GM10266 (cell line): ENCODE data around the gene MAPKAP1.

Experiments
- DNase-seq: peaks from one replicate; pipeline ENCODE4 v3.0.0; 2012; ENCODE audit errors: extremely low spot score
- TF ChIP-seq, protein P1 (sequence below): IDR thresholded peaks from 2 replicates; pipeline ENCODE4 v1.5.1; 2012; ENCODE audit warnings: mild to moderate bottlenecking, low read depth; ENCODE audit not compliant: control insufficient read depth, insufficient read depth; ENCODE audit errors: missing control alignments

Gene MAPKAP1

DNA sequence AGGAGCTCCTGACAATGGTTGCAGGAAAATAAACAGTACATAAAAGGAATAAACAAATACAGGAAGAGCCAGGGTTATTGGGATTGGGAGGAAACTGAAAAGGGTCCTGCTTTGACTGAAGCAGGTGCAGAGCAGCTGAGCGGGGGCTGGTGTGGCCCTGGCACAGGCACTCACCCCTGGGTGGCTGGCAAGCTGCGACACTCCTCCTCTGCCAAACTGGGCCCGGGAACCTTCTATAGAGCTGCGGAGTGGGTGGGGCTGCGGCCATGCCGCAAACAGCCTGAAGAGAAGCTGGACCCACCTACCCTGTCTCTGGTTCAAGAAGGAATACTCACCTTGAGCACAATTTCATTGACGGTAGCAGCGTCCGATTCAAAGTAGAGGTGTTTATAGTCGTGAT, 262.8 kb downstream of the MAPKAP1 start:
- TF ChIP-seq, protein P1, sequence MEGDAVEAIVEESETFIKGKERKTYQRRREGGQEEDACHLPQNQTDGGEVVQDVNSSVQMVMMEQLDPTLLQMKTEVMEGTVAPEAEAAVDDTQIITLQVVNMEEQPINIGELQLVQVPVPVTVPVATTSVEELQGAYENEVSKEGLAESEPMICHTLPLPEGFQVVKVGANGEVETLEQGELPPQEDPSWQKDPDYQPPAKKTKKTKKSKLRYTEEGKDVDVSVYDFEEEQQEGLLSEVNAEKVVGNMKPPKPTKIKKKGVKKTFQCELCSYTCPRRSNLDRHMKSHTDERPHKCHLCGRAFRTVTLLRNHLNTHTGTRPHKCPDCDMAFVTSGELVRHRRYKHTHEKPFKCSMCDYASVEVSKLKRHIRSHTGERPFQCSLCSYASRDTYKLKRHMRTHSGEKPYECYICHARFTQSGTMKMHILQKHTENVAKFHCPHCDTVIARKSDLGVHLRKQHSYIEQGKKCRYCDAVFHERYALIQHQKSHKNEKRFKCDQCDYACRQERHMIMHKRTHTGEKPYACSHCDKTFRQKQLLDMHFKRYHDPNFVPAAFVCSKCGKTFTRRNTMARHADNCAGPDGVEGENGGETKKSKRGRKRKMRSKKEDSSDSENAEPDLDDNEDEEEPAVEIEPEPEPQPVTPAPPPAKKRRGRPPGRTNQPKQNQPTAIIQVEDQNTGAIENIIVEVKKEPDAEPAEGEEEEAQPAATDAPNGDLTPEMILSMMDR = no peak
- no peak for DNase-seq

DNA sequence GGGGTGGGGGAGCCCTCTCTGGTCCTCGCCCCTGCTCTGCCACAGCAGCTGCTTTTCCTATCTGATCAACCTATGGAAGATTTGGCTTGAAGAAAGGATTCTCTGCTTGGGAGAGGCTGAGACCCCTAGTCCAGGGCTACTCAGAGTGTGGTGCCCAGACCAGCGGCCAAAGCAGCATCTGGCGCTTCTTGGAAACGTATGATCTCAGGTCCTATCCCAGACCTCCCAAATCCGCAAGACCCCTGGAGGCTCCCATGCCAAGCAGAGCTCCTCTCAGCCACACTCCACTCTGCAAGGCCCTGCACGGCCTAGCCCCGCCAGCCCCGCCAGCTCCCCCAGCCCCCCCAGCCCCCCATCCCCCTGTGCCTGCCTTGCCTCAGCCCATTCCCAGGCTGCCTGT, 263.6 kb downstream of the MAPKAP1 start:
- TF ChIP-seq, protein P1 = no peak
- DNase-seq = no peak

DNA sequence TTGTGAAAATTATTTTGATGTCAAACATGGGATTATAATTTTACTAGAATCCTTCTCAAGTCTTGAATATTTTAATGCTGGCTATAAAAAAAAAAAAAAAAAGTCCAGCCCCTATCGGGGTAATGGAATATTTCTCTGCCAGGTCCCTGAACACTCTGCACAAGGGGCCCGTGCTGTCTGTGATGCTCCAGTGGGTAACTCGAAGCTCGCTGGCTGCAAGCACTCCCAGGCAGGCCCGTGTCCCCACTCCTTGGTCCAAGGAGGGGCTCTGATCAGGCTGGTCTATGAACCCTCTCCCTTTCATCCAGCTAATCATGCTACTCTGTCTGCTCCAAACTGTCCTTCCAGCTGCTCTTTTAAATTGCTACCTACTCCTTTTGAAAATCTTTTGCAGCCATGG, 264.6 kb downstream of the MAPKAP1 start:
- no peak for DNase-seq
- TF ChIP-seq, protein P1 = no peak

DNA sequence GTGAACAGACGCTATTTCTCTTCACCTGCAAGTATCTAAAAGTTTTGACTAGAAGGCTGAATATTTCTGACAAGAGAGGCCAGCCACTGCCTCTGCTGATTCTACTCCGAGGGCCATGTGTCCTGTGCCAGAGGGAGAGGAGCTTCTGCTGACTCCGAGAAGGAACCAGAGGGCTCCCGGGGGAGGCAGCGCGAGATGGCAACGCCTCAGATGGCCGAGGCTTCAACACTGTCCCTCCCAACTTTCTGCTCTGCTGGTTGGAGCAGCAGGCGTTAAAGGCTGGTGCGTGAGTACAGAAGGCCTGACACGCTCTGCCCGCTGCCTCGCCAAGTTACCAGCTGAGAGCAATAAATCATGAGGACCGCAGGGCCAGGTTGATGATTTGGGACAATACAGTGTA, 266.6 kb downstream of the MAPKAP1 start:
- TF ChIP-seq, protein P1 = no peak
- no peak for DNase-seq

DNA sequence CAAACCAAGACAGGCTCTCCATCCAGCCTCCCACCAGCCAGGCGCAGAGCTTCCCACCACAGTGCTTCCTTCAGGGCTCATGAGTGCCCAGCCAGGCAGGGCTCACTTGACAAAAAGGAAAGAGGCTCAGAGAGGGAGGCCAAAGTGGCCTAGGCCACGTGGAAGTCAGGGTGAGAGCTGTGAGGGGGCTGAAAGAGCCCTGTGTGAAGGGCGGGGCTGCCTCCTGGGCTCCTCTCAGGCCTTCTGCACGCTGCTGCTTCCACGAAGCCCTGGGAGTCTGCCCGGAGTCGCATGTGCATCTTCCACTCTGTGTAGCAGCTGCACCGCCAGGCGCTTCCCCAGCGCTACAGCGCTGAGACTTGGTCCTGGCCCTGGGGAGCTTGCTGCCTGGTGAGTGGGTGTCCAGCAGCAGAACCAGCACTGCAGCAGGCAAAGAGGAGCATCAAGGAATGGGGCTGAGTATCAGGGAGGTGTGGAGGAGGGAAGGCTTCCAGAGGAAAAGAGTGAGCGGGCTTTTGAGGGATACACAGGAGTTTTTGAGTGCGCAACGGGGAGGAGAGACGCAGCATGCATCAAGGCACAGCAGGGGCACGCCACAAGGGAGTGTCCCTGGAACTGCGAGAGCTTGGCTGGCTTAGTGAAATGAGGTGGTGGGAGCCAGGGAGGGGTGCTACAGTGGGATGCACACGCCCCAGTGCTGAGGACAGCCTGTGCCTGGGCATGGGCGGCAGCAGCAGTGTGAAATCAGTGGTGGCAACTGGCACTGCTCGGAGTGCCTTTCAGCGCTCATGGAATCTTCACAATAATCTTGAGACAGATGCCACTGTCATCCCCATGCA, 267.4 kb downstream of the MAPKAP1 start:
- no peak for DNase-seq
- TF ChIP-seq, protein P1 = no peak

DNA sequence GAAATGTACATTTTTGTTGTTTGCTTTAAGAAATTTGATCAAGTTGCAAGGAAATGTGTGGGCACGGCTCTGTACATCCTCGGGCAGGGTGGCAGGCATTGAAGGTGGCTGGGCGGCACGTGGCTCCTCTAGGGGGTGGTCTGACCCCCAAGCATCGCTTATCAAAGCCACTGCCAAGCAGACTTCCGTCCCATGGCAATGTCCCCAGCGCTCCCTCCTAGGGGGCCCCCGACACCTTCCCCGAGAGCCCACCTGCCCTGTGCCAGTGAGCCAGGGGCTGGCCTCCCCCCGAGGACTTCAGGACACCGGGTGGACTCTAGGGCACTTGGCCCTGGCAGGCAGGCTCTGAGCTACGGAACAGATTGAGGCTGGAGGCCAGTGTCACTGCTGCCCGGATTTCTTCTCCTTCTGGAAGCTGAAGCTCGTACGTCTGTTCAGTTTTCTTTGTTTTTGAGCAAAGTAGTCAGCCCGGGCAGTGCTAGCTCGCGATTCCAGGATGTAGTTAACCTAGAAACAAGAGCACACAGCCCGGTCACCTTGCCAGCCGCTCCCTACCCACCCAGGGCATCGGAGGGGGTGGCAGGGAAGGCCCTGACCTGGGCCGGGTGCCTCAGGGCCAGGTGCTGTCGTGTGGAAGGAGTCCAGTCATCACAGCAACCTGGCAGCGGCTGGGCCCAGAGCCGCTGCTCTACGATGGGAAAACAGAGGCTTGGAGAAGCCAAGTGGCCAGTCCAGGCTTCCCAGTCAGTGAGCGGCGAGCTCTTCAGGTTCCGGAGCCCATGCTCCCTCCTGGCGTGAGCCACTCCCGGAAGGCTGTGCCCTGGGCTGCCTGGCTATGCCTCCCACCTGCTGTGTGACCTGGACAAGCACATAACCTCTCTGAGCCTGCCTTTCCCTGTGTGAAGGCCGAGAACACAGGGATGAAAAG, 268.2 kb downstream of the MAPKAP1 start:
- DNase-seq = no peak
- TF ChIP-seq, protein P1 = no peak

DNA sequence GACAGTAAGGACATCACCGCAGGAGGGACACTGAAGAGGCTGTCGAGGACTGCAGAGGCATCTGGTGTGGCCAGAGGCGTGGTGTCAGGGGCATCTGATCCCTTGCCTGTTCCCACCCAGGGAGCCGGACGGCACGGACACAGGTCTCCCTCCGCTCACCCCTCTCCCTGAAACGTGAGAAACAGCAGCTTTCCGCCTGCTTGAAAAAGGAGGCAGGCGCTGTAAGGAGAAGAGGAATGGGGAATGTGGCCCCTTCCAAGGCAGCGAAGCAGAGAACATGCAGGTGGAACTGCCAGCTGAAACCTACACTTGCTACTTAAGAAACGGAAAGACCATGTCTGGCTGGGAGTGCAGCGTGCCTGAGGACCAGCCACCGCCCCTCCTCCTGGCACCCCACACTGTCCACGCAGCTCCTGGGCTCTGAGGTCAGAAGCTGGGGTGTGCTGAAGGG, 269.2 kb downstream of the MAPKAP1 start:
- TF ChIP-seq, protein P1 = no peak
- no peak for DNase-seq
